SK-N-SH treated with all-trans-retinoic acid at 6 μM for 48 hours (cell line): ENCODE results near the gene R3HDM2.
"Not testable (repeated sequence)": the region's sequence is repeated elsewhere in the genome, so short reads cannot be mapped to it uniquely, and the experiment has no call there.

Experiments used
- ATAC-seq: fragments of 200-7000 bp; cut with Tn5 transposase; 3 replicates; pipeline ENCODE4 v1.9.1; 2020; ENCODE audit warnings: mild to moderate bottlenecking, moderate library complexity
- ARNTL ChIP-seq: fragments of 450-650 bp; formaldehyde crosslinking; IDR thresholded peaks from 2 replicates; pipeline ENCODE4 v1.5.0; 2020; ENCODE audit warnings: low read depth, mild to moderate bottlenecking, moderate library complexity, borderline replicate concordance
- BACH2 ChIP-seq: fragments of 250-450 bp; sonication (Bioruptor Pico); IDR thresholded peaks from 2 replicates; pipeline ENCODE4 v1.9.0; 2021; ENCODE audit warnings: mild to moderate bottlenecking, borderline replicate concordance
- CSDC2 ChIP-seq: fragments of 250-450 bp; sonication (Bioruptor Pico); IDR thresholded peaks from 2 replicates; pipeline ENCODE4 v1.5.0; 2020; ENCODE audit warnings: mild to moderate bottlenecking, moderate library complexity
- GLIS3 ChIP-seq: fragments of 250-450 bp; sonication (Bioruptor Pico); IDR thresholded peaks from 2 replicates; pipeline ENCODE4 v1.5.0; 2020; ENCODE audit warnings: mild to moderate bottlenecking, moderate library complexity
- OSR1 ChIP-seq: fragments of 250-450 bp; sonication (Bioruptor Pico); IDR thresholded peaks from 2 replicates; pipeline ENCODE4 v1.8.0; 2022; ENCODE audit warnings: moderate library complexity, mild to moderate bottlenecking, inconsistent platforms
- PPARA ChIP-seq: fragments of 250-450 bp; sonication (Bioruptor Pico); IDR thresholded peaks from 2 replicates; pipeline ENCODE4 v1.5.0; 2020; ENCODE audit warnings: mild to moderate bottlenecking, borderline replicate concordance
- RARB ChIP-seq: fragments of 250-450 bp; sonication (Bioruptor Pico); IDR thresholded peaks from 2 replicates; pipeline ENCODE4 v1.8.0; 2021; ENCODE audit warnings: mild to moderate bottlenecking, moderate library complexity
- SNAI2 ChIP-seq: fragments of 250-450 bp; sonication (Bioruptor Pico); IDR thresholded peaks from 2 replicates; pipeline ENCODE4 v1.5.0; 2020; ENCODE audit warnings: mild to moderate bottlenecking, moderate library complexity
- TCF4 ChIP-seq: fragments of 250-450 bp; sonication (Bioruptor Pico); IDR thresholded peaks from 2 replicates; pipeline ENCODE4 v1.8.0; 2021; ENCODE audit warnings: mild to moderate bottlenecking, moderate library complexity, borderline replicate concordance
- TOX ChIP-seq: fragments of 250-450 bp; sonication (Bioruptor Pico); IDR thresholded peaks from 2 replicates; pipeline ENCODE4 v1.8.0; 2021; ENCODE audit warnings: mild to moderate bottlenecking, moderate library complexity, borderline replicate concordance
- ZC3H10 ChIP-seq: fragments of 250-450 bp; sonication (Bioruptor Pico); IDR thresholded peaks from 2 replicates; pipeline ENCODE4 v1.5.1; 2021; ENCODE audit warnings: mild to moderate bottlenecking, moderate library complexity
- ZFP3 ChIP-seq: fragments of 250-450 bp; sonication (Bioruptor Pico); IDR thresholded peaks from 2 replicates; pipeline ENCODE4 v1.5.0; 2020; ENCODE audit warnings: mild to moderate bottlenecking, moderate library complexity
- ZFP30 ChIP-seq: fragments of 450-650 bp; formaldehyde crosslinking; IDR thresholded peaks from 2 replicates; pipeline ENCODE4 v1.5.0; 2022; ENCODE audit warnings: mild to moderate bottlenecking, moderate library complexity
- ZNF565 ChIP-seq: fragments of 450-650 bp; formaldehyde crosslinking; conservative IDR thresholded peaks from 2 replicates; pipeline ENCODE4 v1.5.0; 2020; ENCODE audit warnings: low read depth, mild to moderate bottlenecking, moderate library complexity
- ZNF8 ChIP-seq: fragments of 450-650 bp; formaldehyde crosslinking; IDR thresholded peaks from 2 replicates; pipeline ENCODE4 v1.5.0; 2020; ENCODE audit warnings: mild to moderate bottlenecking, moderate library complexity
- TF ChIP-seq, protein P1 (sequence below): fragments of 250-450 bp; sonication (Bioruptor Pico); IDR thresholded peaks from 2 replicates; pipeline ENCODE4 v1.5.1; 2021; ENCODE audit warnings: mild to moderate bottlenecking, moderate library complexity
- TF ChIP-seq, protein P2 (sequence below): fragments of 250-450 bp; sonication (Bioruptor Pico); IDR thresholded peaks from 2 replicates; pipeline ENCODE4 v1.8.0; 2021; ENCODE audit warnings: low read depth, mild to moderate bottlenecking, moderate library complexity, borderline replicate concordance
- TF ChIP-seq, protein P3 (sequence below): fragments of 250-450 bp; sonication (Bioruptor Pico); IDR thresholded peaks from 2 replicates; pipeline ENCODE4 v1.5.1; 2020; ENCODE audit warnings: low read depth, mild to moderate bottlenecking, moderate library complexity

The R3HDM2 gene

DNA sequence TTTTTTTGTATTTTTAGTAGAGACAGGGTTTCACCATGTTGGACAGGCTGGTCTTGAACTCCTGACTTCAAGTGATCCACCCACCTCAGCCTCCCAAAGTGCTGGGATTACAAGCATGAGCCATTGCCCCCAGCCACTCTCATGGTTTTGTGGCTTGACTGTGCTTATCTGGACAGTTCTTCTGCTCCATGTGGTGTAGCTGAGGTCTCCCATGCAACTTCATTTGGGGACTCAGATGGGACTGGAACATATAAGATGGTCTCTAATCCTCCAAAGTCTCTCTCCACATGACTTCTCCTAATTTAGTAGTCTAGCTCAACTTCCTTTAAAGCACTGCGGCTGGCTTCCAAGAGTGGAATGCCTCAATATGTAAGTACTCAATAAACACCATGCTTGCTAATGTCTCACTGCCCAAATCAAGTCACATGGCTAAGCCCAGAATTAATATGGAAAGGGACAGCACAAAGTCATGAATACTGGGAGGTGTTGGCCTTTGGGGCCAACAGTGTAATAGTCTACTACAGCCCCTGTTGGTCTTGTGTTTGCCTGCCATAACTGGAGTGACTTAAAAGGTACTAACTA, 11.1 kb upstream of the R3HDM2 start (continued):
- TF ChIP-seq, protein P1, sequence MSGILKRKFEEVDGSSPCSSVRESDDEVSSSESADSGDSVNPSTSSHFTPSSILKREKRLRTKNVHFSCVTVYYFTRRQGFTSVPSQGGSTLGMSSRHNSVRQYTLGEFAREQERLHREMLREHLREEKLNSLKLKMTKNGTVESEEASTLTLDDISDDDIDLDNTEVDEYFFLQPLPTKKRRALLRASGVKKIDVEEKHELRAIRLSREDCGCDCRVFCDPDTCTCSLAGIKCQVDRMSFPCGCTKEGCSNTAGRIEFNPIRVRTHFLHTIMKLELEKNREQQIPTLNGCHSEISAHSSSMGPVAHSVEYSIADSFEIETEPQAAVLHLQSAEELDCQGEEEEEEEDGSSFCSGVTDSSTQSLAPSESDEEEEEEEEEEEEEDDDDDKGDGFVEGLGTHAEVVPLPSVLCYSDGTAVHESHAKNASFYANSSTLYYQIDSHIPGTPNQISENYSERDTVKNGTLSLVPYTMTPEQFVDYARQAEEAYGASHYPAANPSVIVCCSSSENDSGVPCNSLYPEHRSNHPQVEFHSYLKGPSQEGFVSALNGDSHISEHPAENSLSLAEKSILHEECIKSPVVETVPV (CRISPR knock-in tag): no peak

DNA sequence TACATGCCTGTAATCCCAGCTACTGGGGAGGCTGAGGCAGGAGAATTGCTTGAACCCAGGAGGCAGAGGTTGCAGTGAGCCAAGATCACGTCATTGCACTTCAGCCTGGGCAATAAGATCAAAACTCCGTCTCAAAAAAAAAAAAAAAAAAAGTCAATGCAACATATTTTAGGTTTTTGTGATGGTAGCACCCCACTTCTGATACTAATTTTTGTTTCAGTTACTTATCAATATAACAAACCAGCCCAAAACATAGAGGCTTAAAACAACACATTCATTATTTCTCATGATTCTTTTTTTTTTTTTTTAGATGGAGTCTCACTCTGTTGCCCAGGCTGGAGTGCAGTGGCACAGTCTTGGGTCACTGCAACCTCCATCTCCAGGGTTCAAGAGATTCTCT, 10.6 kb upstream of the R3HDM2 start:
- not testable (repeated sequence) for ATAC-seq

GRCh38 chr12:57439762-57440266, 9.0 kb upstream of the R3HDM2 start:
- ATAC-seq: no peak
- TF ChIP-seq ZNF8 (CRISPR knock-in tag) (no peak), PPARA (no peak), ZNF565 (CRISPR knock-in tag) (no peak), TCF4 (CRISPR knock-in tag) (no peak), RARB (CRISPR knock-in tag) (no peak), ARNTL (CRISPR knock-in tag) (no peak), SNAI2 (CRISPR knock-in tag) (no peak), GLIS3 (CRISPR knock-in tag) (no peak)
- TF ChIP-seq, protein P2, sequence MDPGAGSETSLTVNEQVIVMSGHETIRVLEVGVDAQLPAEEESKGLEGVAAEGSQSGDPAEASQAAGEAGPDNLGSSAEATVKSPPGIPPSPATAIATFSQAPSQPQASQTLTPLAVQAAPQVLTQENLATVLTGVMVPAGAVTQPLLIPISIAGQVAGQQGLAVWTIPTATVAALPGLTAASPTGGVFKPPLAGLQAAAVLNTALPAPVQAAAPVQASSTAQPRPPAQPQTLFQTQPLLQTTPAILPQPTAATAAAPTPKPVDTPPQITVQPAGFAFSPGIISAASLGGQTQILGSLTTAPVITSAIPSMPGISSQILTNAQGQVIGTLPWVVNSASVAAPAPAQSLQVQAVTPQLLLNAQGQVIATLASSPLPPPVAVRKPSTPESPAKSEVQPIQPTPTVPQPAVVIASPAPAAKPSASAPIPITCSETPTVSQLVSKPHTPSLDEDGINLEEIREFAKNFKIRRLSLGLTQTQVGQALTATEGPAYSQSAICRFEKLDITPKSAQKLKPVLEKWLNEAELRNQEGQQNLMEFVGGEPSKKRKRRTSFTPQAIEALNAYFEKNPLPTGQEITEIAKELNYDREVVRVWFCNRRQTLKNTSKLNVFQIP (CRISPR knock-in tag): no peak
- TF ChIP-seq, protein P1 (CRISPR knock-in tag): no peak
- TF ChIP-seq, protein P3, sequence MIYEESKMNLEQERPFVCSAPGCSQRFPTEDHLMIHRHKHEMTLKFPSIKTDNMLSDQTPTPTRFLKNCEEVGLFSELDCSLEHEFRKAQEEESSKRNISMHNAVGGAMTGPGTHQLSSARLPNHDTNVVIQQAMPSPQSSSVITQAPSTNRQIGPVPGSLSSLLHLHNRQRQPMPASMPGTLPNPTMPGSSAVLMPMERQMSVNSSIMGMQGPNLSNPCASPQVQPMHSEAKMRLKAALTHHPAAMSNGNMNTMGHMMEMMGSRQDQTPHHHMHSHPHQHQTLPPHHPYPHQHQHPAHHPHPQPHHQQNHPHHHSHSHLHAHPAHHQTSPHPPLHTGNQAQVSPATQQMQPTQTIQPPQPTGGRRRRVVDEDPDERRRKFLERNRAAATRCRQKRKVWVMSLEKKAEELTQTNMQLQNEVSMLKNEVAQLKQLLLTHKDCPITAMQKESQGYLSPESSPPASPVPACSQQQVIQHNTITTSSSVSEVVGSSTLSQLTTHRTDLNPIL (CRISPR knock-in tag): no peak

DNA sequence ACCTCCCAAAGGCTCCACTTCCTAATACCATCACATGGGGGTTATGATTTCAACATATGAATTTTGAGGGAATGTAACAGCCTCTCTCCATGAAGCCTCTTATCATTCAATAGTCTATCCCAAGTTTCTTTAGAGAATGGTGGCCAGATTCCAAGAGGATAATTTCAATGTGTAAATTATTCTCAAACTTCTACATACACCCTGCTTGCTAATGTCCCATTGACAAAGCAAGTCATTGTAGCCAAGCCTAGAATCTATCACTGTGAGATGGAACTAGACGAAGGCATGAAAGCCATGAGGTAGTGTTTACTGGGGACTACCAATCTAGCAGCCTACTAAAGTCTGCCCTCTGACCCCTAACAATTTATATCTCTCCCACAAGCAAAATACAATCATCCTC, 7.6 kb upstream of the R3HDM2 start:
- no peak for ATAC-seq
- TF ChIP-seq, protein P3 (CRISPR knock-in tag): no peak
- no peak for TF ChIP-seq ZNF565 (CRISPR knock-in tag)
- TF ChIP-seq OSR1 (CRISPR knock-in tag): no peak
- TF ChIP-seq, protein P2 (CRISPR knock-in tag): no peak
- TF ChIP-seq, protein P1 (CRISPR knock-in tag): no peak
- TF ChIP-seq CSDC2 (CRISPR knock-in tag): no peak
- TF ChIP-seq ZFP30 (CRISPR knock-in tag): no peak
- TF ChIP-seq GLIS3 (CRISPR knock-in tag): no peak
- no peak for TF ChIP-seq ZC3H10 (CRISPR knock-in tag)
- no peak for TF ChIP-seq ARNTL (CRISPR knock-in tag)
- no peak for TF ChIP-seq ZNF8 (CRISPR knock-in tag)
- TF ChIP-seq TOX (CRISPR knock-in tag): no peak
- no peak for TF ChIP-seq BACH2 (CRISPR knock-in tag)
- TF ChIP-seq ZFP3 (CRISPR knock-in tag): no peak
